ENCODE measurements around the gene HNRNPR.
A peak's percentile ranks its signal among the peaks of the same experiment; 100 is the strongest.

The HNRNPR gene

GRCh38 chr1:23368562-23369334 lies 24.7 kb upstream of the HNRNPR start:
- peak; percentile 54 for DNase-seq (ENCODE audit: low read depth)

GRCh38 chr1:23367791-23368561 lies 23.9 kb upstream of the HNRNPR start:
- DNase-seq (ENCODE audit: low read depth) = peak; percentile 94

- no peak for DNase-seq (ENCODE audit: low read depth)
Observed at GRCh38 chr1:23367451-23367790, 23.3 kb upstream of the HNRNPR start.

GRCh38 chr1:23366598-23366997 lies 22.5 kb upstream of the HNRNPR start:
- no peak for DNase-seq (ENCODE audit: low read depth)

GRCh38 chr1:23366146-23366545 lies 22.1 kb upstream of the HNRNPR start:
- no peak for DNase-seq (ENCODE audit: low read depth)

GRCh38 chr1:23362218-23362713 lies 18.2 kb upstream of the HNRNPR start:
- DNase-seq (ENCODE audit: low read depth) = no peak

- no peak for DNase-seq (ENCODE audit: low read depth)
Observed at GRCh38 chr1:23358310-23358875, 14.3 kb upstream of the HNRNPR start.

GRCh38 chr1:23357138-23357908 lies 13.2 kb upstream of the HNRNPR start:
- no peak for DNase-seq (ENCODE audit: low read depth)

GRCh38 chr1:23356471-23357137 lies 12.5 kb upstream of the HNRNPR start:
- DNase-seq (ENCODE audit: low read depth) = no peak

- no peak for DNase-seq (ENCODE audit: low read depth)
Observed at GRCh38 chr1:23354245-23354644, 10.2 kb upstream of the HNRNPR start.

- no peak for DNase-seq (ENCODE audit: low read depth)
Observed at GRCh38 chr1:23352096-23352695, 8.1 kb upstream of the HNRNPR start.

- no peak for DNase-seq (ENCODE audit: low read depth)
Observed at GRCh38 chr1:23345920-23346319, 1.8 kb upstream of the HNRNPR start.

- no peak for DNase-seq (ENCODE audit: low read depth)
Observed at GRCh38 chr1:23344987-23345472, 946 bp upstream of the HNRNPR start.

- DNase-seq (ENCODE audit: low read depth) = peak; percentile 73
Observed at GRCh38 chr1:23343221-23344110, 618 bp downstream of the HNRNPR start.

GRCh38 chr1:23341931-23342692 lies 2.0 kb downstream of the HNRNPR start:
- DNase-seq (ENCODE audit: low read depth) = no peak

- DNase-seq (ENCODE audit: low read depth) = no peak
Observed at GRCh38 chr1:23339632-23340031, 4.5 kb downstream of the HNRNPR start.

GRCh38 chr1:23337869-23338268 lies 6.2 kb downstream of the HNRNPR start:
- DNase-seq (ENCODE audit: low read depth) = no peak

GRCh38 chr1:23331713-23332112 lies 12.4 kb downstream of the HNRNPR start:
- no peak for DNase-seq (ENCODE audit: low read depth)

GRCh38 chr1:23330846-23331245 lies 13.2 kb downstream of the HNRNPR start:
- no peak for DNase-seq (ENCODE audit: low read depth)

All from HS-5 (cell line).